IgD-negative memory B cell (primary cell): ENCODE results near the gene SLC25A13. TPM values are rescaled to one million over a fixed set of nuclear protein-coding genes. Genes with fewer than 3 reads are reported as not detected.
A peak's percentile ranks its signal among the peaks of the same experiment; 100 is the strongest.
"Not testable (repeated sequence)": the region's sequence is repeated elsewhere in the genome, so short reads cannot be mapped to it uniquely, and the experiment has no call there.

ENCODE experiments used
- H3K27ac Mint-ChIP-seq, 3 donors: one replicate each; pipeline ENCODE4 v1.8.0; 2020 to 2022; ENCODE audit warnings: mild to moderate bottlenecking in 3 of 3, mixed read lengths in 3 of 3, moderate library complexity in 1 of 3
- H3K27me3 Mint-ChIP-seq: one replicate; pipeline ENCODE4 v1.8.0; 2021; ENCODE audit warnings: mixed read lengths
- H3K36me3 Mint-ChIP-seq: one replicate; pipeline ENCODE4 v1.8.0; 2020; ENCODE audit warnings: mild to moderate bottlenecking, mixed read lengths
- H3K4me1 Mint-ChIP-seq, 3 donors: one replicate each; pipeline ENCODE4 v1.8.0; 2020 to 2022; ENCODE audit warnings: mixed read lengths in 3 of 3, mild to moderate bottlenecking in 1 of 3
- H3K4me3 Mint-ChIP-seq, 4 donors: one replicate each; pipeline ENCODE4 v1.8.0; 2020 to 2022; ENCODE audit warnings: mild to moderate bottlenecking in 4 of 4, mixed read lengths in 4 of 4, moderate library complexity in 3 of 4
- H3K9me3 Mint-ChIP-seq, 3 donors: one replicate each; pipeline ENCODE4 v1.8.0; 2020 to 2021; ENCODE audit warnings: mixed read lengths in 3 of 3, mild to moderate bottlenecking in 1 of 3
- polyA plus RNA-seq: library from polyadenylated mRNA; unstranded; fragments of 300-500 nt; fragmentation: Illumina TruSeq; gene quantifications from one replicate; pipeline ENCODE4 v1.2.3, GENCODE V29; 2021

Gene SLC25A13
- polyA plus RNA-seq, 1 donor from 2014 or later = 15.0 TPM

DNA sequence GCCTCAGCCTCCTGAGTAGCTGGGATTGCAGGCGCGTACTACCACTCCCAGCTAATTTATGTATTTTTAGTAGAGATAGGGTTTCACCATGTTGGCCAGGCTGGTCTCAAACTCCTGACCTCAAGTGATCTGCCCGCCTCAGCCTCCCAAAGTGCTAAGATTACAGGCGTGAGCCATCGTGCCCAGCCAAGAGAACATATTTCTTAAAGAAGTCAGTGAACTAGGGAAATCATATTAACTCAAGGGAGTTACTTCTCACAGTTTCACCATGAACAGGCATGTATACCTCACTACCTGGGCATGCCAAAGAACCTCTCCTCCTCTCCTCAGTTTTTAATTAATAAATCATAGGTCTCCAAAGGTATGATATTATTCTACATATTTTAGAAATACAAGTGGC, 24.5 kb downstream of the SLC25A13 start:
- not testable (repeated sequence) for H3K27me3 Mint-ChIP-seq, H3K9me3 Mint-ChIP-seq, H3K27ac Mint-ChIP-seq, H3K4me3 Mint-ChIP-seq
- H3K36me3 Mint-ChIP-seq = peaks cover 13% of the 10 kb centered on the region
- H3K4me1 Mint-ChIP-seq = peaks cover 14 to 27% (median 14%) of the 10 kb centered on the region in 3 donors

DNA sequence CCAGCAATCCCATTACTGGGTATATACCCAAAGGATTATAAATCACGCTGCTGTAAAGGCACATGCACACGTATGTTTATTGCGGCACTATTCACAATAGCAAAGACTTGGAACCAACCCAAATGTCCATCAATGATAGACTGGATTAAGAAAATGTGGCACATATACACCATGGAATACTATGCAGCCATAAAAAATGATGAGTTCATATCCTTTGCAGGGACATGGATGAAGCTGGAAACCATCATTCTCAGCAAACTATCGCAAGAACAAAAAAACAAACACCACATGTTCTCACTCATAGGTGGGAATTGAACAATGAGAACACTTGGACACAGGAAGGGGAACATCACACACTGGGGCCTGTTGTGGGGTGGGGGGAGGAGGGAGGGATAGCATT, 28.0 kb downstream of the SLC25A13 start:
- H3K4me1 Mint-ChIP-seq, H3K4me3 Mint-ChIP-seq, H3K27me3 Mint-ChIP-seq, H3K9me3 Mint-ChIP-seq, H3K27ac Mint-ChIP-seq: not testable (repeated sequence)
- peaks cover 17% of the 10 kb centered on the region for H3K36me3 Mint-ChIP-seq

DNA sequence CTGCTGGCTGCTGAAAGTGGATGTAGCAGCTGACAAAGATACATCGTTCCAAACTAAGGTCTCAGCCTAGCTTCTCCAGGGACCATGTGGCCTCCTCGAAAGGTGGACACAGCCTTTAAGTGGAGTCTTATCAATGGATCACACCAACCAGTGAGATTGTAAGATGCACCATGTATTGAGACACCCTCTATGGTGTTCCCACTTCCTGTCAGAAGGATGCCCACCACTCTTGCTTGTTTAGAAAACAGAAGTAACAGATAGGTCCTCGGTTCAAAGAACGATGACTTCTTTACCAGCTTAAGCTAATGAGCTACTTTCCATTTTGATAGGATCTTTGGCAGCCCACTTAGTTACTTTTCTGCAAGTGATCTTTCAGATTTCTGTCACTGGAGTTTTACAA, 34.3 kb downstream of the SLC25A13 start:
- Mint-ChIP-seq H3K36me3 (peaks cover 11% of the 10 kb centered on the region), H3K4me1 (peaks cover 24 to 41% (median 36%) of the 10 kb centered on the region in 3 donors), H3K27me3 (no peaks in the 10 kb centered on the region), H3K4me3 (peak overlapping the region in 1 of 4 donors; percentile 63), H3K27ac (peak overlapping the region; percentile 13 to 57 (median 23)), H3K9me3 (peaks cover 0 to 1% (median 0%) of the 10 kb centered on the region in 3 donors)

DNA sequence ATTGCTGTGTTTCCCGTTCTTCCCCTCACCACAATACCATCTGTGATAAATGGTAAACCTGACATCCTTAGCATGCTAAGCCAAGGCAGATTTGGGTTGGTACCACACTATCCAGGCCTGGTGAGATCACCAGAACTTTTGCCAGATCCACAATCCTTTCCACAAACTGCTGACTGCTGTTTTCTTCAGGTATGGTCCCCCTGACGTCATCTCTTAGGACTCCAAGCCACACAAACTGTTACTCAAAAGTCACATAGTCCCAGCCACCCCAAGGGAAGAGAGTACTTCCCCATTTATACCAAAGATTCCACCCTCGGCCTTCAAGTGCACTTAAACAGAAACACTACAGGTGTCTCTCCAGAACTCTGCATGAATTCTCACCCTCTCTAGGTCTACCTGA, 34.8 kb downstream of the SLC25A13 start:
- H3K27ac Mint-ChIP-seq = peak overlapping the region in 2 of 3 donors; percentile 23 to 61
- peaks cover 24 to 39% (median 35%) of the 10 kb centered on the region in 3 donors for H3K4me1 Mint-ChIP-seq
- no peaks in the 10 kb centered on the region for H3K27me3 Mint-ChIP-seq
- peaks cover 11% of the 10 kb centered on the region for H3K36me3 Mint-ChIP-seq
- peak overlapping the region in 2 of 4 donors; percentile 12 to 63 for H3K4me3 Mint-ChIP-seq
- peaks cover 0 to 1% (median 0%) of the 10 kb centered on the region in 3 donors for H3K9me3 Mint-ChIP-seq

DNA sequence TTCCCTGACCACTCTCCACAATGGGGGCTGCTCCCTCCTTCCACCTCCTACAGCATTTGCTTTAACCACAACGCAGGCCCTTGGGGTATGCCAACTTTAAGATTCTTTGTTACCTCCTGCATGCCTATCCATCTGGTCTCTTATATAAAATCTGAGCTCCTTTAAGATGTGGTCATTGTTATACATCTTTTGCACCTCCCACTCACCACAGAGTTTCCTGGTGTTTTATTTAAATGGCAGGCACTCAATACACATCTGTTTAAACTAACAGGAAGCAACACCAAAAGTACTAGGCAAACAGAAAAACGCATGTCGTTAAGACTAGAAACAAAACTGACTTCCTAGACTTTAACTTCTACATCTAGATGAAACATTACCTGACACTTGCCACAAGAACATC, 36.3 kb downstream of the SLC25A13 start:
- peaks cover 7% of the 10 kb centered on the region for H3K36me3 Mint-ChIP-seq
- H3K27ac Mint-ChIP-seq = peak overlapping the region in 2 of 3 donors; percentile 37 to 51
- no peaks in the 10 kb centered on the region for H3K27me3 Mint-ChIP-seq
- H3K9me3 Mint-ChIP-seq = peaks cover 0 to 1% (median 0%) of the 10 kb centered on the region in 3 donors
- H3K4me3 Mint-ChIP-seq = peak overlapping the region in 2 of 4 donors; percentile 48 to 83
- H3K4me1 Mint-ChIP-seq = peaks cover 24 to 39% (median 33%) of the 10 kb centered on the region in 3 donors

DNA sequence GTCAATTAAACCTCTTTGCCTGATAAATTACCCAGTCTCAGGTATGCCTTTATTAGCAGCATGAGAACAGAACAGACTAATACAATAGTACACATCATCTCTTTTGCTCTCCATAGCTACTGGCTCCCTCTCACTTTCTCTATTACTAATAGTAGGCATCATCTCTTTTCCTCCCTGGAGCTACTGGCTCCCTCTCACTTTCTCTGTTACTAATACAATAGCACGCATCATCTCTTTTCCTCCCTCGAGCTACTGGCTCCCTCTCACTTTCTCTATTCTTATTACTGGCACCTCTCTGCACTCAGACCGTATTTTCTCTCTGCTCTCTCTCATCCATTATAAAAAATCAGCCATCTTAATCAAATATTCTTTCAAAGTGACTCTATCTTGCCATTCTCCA, 37.1 kb downstream of the SLC25A13 start:
- no peaks in the 10 kb centered on the region for H3K27me3 Mint-ChIP-seq
- no peaks in the 10 kb centered on the region for H3K9me3 Mint-ChIP-seq
- peaks cover 3% of the 10 kb centered on the region for H3K36me3 Mint-ChIP-seq
- H3K4me1 Mint-ChIP-seq = peaks cover 24 to 39% (median 35%) of the 10 kb centered on the region in 3 donors
- H3K4me3 Mint-ChIP-seq = peak overlapping the region in 2 of 4 donors; percentile 48 to 83
- no peak overlapping the region for H3K27ac Mint-ChIP-seq

DNA sequence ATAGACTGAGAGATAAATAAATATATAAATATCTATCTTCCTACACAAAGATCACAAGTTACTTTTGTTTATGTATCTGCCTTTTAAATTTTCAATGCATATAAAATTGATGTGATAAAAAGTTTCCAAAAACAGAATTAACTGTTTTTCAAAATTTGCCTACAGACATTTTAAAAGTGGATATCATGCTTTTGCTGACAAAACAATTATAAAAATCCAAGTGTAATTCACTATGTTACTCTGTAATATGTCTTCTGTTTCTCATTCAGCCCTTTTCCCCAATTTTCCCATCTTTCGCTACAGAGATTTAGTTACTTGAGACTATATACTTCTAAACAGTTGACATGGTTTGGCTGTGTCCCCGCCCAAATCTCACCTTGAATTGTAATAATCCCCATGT, 37.7 kb downstream of the SLC25A13 start:
- H3K9me3 Mint-ChIP-seq = no peaks in the 10 kb centered on the region
- peaks cover 24 to 39% (median 36%) of the 10 kb centered on the region in 3 donors for H3K4me1 Mint-ChIP-seq
- no peak overlapping the region for H3K27ac Mint-ChIP-seq
- H3K36me3 Mint-ChIP-seq = peaks cover 4% of the 10 kb centered on the region
- no peaks in the 10 kb centered on the region for H3K27me3 Mint-ChIP-seq
- H3K4me3 Mint-ChIP-seq = no peak overlapping the region

DNA sequence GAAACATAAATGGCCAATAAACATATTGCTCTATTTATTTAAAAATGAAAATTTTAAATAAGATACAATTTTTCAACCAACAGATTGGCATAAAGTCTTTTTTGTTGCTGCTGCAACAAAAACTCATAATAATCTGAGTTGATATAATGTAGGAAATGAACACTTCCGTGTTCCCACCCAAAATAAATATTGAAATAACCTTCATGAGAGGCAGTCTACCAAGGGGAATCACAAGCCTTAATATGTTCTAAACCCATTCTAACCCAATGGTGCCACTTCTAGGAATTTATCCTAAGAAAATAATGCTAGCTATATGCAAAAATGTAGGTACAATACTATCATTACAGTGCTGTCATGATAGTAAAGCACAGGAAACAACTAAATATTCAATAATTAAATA, 39.1 kb downstream of the SLC25A13 start:
- Mint-ChIP-seq H3K4me3 (no peak overlapping the region), H3K9me3 (no peaks in the 10 kb centered on the region), H3K27me3 (no peaks in the 10 kb centered on the region), H3K27ac (no peak overlapping the region), H3K4me1 (peaks cover 21 to 37% (median 35%) of the 10 kb centered on the region in 3 donors), H3K36me3 (peaks cover 5% of the 10 kb centered on the region)

DNA sequence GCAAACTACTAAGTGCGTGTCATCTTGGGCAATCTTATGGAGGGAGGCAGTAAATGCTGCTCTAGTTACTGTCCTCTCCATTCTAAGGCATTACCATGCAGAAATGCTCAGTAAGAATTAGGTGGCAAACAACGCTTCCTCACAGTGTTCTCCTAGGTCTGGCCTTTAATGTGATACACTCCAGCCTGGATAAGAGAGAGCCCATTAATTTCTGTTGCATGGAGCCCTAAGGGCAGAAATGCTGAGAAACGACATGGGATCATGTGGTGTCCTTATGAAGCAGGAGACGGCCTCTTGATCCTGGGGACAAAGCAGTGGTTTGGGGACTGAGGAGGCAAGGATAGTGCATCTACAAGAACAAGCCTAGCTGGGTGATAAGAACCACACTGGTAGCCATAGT, 44.0 kb downstream of the SLC25A13 start:
- peaks cover 16% of the 10 kb centered on the region for H3K36me3 Mint-ChIP-seq

DNA sequence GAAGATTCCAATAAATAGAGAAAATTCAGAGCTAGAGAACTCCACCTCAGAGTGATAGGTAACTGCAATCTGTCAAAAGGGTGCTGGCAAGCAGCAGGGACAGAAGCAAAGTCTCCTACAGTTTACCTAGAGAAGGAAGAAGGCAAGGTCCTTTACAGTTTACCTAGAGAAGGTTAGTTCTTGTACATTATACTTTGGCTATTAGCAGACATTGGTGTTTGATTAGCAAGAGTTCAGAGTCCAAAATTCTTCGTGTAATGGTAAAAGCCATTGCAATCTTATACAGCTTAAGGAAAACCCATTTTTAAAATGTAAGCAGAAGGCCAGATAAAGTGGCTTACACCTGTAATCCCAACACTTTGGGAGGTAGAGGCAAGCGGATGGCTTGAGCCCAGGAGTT, 45.9 kb downstream of the SLC25A13 start:
- no peaks in the 10 kb centered on the region for H3K27me3 Mint-ChIP-seq
- H3K36me3 Mint-ChIP-seq = peaks cover 18% of the 10 kb centered on the region
- H3K27ac Mint-ChIP-seq = no peak overlapping the region
- peaks cover under 1 to 5% (median 2%) of the 10 kb centered on the region in 3 donors for H3K4me1 Mint-ChIP-seq
- H3K4me3 Mint-ChIP-seq = no peak overlapping the region
- peaks cover 0 to 8% (median 0%) of the 10 kb centered on the region in 3 donors for H3K9me3 Mint-ChIP-seq

More for the DNA sequence above, 44.0 kb downstream of the SLC25A13 start:
- H3K9me3 Mint-ChIP-seq = peaks cover 0 to 8% (median 0%) of the 10 kb centered on the region in 3 donors
- no peak overlapping the region for H3K4me3 Mint-ChIP-seq
- no peak overlapping the region for H3K27ac Mint-ChIP-seq
- peaks cover 0 to 8% (median 2%) of the 10 kb centered on the region in 3 donors for H3K4me1 Mint-ChIP-seq
- no peaks in the 10 kb centered on the region for H3K27me3 Mint-ChIP-seq

DNA sequence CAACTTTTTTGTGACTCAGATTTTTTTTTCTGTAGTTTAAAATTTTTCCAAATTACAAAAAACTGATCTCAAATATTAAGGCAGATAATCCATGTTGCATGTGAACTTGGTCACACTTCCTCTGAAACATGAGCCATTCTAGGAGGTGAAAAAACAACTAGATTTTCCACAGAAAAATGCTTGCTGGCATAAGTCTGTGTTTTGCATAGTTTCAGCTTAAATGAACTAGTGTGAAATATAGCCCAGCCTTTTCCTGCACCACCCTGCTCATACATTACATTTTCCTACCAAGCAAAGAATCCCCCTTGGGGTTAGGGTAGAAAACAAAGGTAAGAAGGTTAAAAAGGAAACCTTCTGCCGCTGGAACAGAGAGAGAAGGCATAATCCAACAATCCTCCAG, 48.2 kb downstream of the SLC25A13 start:
- H3K9me3 Mint-ChIP-seq = peaks cover 0 to 11% (median 0%) of the 10 kb centered on the region in 3 donors
- H3K4me1 Mint-ChIP-seq = peaks cover 0 to 4% (median 2%) of the 10 kb centered on the region in 3 donors
- H3K4me3 Mint-ChIP-seq = no peak overlapping the region
- no peak overlapping the region for H3K27ac Mint-ChIP-seq
- no peaks in the 10 kb centered on the region for H3K27me3 Mint-ChIP-seq
- H3K36me3 Mint-ChIP-seq = peaks cover 24% of the 10 kb centered on the region

DNA sequence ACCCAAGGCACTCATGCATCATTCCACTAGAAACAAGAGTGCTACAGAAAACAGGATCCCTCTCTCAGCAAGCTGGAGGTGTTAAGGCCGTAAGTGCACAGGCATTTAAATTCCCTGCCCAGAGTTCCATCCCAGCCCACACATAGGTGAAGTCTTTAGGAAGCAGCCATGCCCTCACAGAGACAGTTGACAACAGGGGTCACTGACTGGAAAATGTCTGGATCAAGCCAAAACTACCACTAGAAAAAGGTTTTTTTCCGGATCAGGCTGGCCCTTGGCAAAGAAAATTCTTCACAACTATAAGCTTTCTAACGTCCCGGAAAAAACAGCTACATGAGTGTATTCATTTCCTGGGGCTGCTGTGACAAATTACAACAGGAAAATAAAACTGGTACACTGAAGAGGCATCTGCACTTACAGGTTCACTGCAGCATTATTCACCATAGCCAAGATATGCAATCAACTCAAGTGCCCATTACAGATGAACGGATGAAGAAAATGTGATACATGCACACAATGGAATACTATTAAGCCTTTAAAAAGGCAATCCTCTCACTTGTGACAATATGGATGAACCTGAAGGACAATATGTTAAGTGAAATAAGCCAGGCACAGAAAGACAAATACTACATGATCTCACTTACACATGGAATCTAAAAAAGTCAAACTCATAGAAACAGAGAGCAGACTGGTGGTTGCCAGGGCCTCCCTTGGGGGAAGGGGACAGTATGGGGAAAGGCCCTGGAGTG, 52.5 kb downstream of the SLC25A13 start:
- Mint-ChIP-seq H3K27ac (no peak overlapping the region), H3K36me3 (peaks cover 21% of the 10 kb centered on the region)

DNA sequence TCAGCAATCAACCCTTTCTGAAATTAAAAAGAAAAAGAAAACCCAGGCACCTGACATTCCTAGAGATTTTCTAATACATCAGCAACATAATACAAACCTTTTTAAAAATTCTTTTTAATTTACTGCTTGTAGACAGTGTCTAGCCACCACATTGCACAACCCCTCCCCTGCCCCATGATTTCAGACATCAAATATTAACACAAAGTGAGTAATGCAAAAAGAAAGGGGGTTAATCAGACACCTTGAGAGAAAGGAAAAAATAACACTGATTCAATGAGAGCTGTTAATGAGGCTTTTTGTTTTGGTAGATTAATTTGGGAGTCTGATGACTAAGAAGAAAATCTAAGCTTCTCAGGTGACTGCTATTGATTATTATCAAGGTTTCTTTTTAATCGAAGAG, 55.3 kb downstream of the SLC25A13 start:
- Mint-ChIP-seq H3K36me3 (peaks cover 24% of the 10 kb centered on the region), H3K27ac (no peak overlapping the region), H3K4me1 (peaks cover 1 to 16% (median 14%) of the 10 kb centered on the region in 3 donors), H3K27me3 (no peaks in the 10 kb centered on the region), H3K4me3 (no peak overlapping the region), H3K9me3 (peaks cover 0 to 4% (median 0%) of the 10 kb centered on the region in 3 donors)

More for the DNA sequence above, 52.5 kb downstream of the SLC25A13 start:
- peaks cover 0 to 4% (median 0%) of the 10 kb centered on the region in 3 donors for H3K9me3 Mint-ChIP-seq
- peaks cover 2 to 4% (median 2%) of the 10 kb centered on the region in 3 donors for H3K4me1 Mint-ChIP-seq
- no peaks in the 10 kb centered on the region for H3K27me3 Mint-ChIP-seq
- no peak overlapping the region for H3K4me3 Mint-ChIP-seq

DNA sequence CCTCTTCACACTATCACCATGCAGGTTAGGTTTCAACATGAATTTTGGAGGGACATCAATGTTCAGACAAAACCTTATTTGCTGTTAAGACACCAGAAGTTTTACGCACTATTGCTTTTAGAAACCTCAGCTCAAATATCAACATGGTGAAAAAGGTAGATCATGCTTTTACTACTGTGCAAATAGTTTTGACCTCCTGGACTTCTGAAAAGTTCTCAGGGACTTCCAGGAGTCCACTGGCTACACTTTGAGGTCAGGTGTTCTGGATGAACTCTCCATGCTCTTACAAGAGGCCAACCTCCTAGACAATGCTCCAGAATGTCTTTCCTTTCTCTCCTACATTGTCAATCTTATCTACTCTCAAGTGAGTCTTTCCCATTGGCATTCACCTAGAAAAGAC, 55.9 kb downstream of the SLC25A13 start:
- H3K4me3 Mint-ChIP-seq = no peak overlapping the region
- peaks cover 2 to 17% (median 14%) of the 10 kb centered on the region in 3 donors for H3K4me1 Mint-ChIP-seq
- H3K9me3 Mint-ChIP-seq = peaks cover 0 to 4% (median 0%) of the 10 kb centered on the region in 3 donors
- no peaks in the 10 kb centered on the region for H3K27me3 Mint-ChIP-seq
- peaks cover 25% of the 10 kb centered on the region for H3K36me3 Mint-ChIP-seq
- H3K27ac Mint-ChIP-seq = no peak overlapping the region

DNA sequence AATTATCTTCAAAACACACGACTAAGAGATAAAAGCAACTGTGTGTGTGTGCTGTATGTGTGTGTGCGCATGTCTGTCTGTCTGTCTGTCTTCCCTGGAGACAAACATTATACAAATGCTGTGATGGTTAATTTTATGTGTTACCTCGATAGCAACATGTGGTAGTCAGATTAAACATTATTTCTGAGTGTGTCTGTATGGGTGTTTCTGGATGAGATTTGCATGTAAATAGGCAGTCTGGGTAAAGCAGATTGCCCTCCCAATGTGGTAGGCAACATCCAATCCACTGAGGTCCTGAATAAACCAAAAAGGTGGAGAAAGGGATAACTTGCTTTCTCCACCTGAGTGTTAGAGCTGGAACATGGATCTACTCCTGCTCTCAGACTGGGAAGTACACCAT, 67.9 kb downstream of the SLC25A13 start:
- Mint-ChIP-seq H3K27ac (no peak overlapping the region), H3K4me3 (no peak overlapping the region), H3K4me1 (peaks cover 18 to 23% (median 19%) of the 10 kb centered on the region in 3 donors), H3K27me3 (no peaks in the 10 kb centered on the region), H3K9me3 (peaks cover 5 to 11% (median 11%) of the 10 kb centered on the region in 3 donors), H3K36me3 (peaks cover 21% of the 10 kb centered on the region)

DNA sequence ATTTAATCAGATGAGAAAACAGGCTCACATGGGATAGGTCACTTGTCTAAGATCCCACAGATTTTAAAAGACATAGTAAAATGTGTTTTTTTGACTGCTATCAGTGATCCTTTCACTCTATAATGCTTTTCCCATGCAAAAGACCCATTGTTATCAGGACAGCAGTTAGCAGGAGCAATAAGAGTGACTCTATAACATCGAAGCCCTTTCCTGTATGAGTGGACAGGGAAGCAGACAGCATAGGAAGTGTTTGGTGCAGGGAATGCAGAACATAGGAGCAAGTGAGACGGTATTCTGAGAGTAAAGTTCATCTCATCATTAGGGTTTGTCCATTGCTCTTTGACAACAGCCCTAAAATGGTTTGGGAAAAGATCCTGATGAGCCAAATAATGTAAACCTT, 68.5 kb downstream of the SLC25A13 start:
- Mint-ChIP-seq H3K27ac (no peak overlapping the region), H3K27me3 (no peaks in the 10 kb centered on the region), H3K4me1 (peaks cover 16 to 23% (median 18%) of the 10 kb centered on the region in 3 donors), H3K36me3 (peaks cover 21% of the 10 kb centered on the region), H3K4me3 (no peak overlapping the region), H3K9me3 (peaks cover 5 to 11% (median 8%) of the 10 kb centered on the region in 3 donors)
